Stimulated activated CD8-positive, alpha-beta memory T cell treated with anti-CD3 and anti-CD28 coated beads, Interleukin-12 subunit alpha, Interleukin-12 subunit beta, amount 100 ng/mL, for 24 hours (primary cell): ENCODE measurements around the gene CIROP.

Source experiments
- DNase-seq: peaks from one replicate; pipeline ENCODE4 v3.0.0-alpha.2; 2020; ENCODE audit errors: extremely low read depth

Gene CIROP

DNA sequence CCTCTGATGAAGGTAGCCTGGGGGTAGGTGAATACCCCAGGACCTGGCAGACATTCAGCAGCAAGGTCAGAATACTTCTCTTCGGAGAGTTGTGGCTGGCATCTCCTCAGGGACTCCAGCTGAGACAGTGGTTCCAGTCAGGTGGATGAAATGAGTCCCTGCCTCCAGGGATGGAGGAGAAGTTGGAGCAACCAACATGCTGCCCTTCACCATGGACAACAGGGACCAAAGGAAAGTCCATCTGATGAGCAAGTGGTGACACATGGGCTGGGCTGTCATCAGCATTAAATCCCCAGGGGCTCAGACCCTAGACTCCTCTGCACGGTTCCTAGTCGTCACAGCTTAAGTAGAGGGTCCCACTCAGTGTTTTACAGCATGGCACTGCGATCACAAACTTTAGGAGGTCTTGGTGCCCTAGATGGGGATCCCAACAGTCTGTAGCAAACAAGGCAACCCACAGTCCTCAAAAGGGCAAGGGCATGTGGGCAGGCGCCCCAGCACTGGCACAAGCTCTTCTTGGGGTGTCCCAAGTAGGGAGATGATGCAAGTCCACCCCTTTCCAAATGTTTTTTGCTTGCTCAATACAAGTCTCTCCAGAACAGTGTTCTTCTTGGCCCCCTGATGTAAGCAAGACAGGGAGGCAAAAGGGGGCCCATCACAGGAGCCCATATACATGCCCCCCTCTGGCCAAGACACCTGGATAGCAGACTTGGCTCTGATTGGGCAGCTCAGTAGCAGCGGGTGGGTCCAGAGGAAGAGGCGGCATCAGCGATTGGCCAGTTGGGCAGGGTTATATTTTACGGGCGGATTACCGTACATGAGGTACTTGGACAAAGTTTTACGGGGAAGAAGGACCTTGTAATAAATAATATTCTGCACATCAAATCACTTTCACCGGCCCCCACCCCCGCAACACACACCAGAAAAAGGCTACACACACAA lies 36.7 kb downstream of the CIROP start:
- DNase-seq: no peak

DNA sequence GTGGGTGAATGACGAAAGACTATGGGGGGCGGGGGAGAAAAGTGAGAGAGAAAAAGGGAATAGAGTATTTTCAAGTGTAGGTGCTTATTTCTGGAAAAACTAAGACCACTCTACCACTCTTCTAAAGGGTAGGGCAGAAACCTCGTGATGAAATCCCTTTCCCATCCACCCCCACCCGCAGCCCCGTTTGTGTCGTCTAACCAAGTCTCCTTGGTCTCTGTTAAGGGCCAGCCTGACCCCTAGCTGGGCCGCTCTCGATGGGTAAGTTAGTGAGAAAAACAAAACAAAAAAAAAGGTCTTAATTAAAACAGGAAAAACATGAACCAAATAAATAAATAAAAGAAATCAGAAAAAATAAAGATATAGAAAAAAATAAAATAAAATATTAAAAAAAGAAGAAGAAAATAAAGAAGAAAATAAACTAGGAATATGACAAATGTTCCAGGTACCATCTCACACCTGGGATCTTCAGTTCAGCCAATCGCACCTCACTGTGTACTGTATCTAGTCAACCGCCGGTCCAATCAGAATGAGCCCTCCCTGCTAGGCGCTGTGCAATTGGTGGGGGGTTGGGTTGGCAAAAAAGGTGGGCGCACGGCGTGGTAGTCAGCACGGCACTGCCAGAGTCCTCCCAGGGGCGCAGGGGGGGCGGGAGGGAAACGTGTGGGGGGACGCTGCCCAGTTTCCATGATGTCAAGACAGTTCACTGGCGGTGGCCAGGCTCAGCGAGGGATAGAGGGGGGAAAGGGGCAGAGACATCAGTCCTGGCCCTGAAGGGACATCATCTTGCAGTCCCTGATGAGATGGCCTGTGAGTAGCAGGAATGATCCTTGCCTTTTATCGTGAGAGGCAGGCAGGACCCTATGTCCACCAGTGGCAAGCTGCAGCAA lies 37.7 kb downstream of the CIROP start:
- no peak for DNase-seq

DNA sequence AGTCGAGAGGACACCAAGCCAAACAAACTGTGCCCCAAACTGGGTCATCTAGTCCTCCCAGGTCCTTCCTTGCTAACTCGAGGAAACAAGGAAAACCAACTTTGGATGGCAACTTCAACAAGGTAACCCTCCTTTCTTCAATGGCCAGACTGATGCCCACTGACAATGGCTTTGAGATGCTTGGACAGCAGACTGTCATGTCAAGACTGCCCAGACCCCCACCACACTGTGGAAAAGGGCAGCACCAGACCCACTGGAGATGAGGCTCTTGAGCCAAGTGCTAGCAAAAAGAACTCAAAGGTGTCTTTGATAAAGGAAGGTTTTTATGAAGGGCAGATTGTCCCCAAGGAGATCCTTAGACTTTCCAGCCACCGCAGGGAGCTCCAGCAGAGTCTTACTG lies 38.4 kb downstream of the CIROP start:
- DNase-seq: no peak

DNA sequence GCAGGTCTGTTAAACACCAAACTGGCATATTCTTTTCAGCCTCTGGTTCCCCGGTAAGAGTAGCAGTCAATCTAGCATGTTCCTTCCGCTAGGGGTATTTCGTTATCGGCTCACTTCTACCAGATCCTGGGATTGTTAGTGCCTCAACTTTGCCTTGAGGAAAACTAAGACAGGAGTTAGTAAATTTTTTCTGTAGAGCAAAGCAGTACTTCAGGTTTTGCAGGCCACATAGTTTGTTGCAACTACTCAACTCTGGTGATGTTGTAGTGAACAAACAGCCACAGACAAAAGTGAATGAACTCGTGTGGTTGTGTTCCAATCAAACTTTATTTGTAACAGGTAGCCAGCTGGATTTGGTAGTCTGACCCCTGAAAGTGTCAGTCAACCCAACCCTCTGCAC lies 41.2 kb downstream of the CIROP start:
- DNase-seq: no peak

DNA sequence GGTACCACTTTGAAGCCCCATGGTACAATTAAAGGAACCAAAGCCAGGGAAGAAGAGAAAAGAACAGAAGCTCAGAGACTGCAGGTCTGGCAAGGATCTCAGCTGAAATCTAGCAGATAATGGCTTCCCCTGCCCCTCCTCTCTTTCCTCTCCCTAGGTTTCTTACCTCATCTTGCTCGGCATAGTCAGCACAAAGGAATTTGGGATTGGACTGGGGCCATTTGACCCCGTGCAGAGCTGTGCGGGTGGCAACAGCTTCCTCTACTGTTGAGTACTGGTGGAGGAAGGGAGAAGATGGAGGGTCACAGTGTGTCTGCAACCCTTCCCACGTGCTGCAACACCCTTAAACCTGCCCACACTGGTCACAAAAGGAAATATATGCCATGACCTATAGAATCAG lies 42.8 kb downstream of the CIROP start:
- DNase-seq: no peak

DNA sequence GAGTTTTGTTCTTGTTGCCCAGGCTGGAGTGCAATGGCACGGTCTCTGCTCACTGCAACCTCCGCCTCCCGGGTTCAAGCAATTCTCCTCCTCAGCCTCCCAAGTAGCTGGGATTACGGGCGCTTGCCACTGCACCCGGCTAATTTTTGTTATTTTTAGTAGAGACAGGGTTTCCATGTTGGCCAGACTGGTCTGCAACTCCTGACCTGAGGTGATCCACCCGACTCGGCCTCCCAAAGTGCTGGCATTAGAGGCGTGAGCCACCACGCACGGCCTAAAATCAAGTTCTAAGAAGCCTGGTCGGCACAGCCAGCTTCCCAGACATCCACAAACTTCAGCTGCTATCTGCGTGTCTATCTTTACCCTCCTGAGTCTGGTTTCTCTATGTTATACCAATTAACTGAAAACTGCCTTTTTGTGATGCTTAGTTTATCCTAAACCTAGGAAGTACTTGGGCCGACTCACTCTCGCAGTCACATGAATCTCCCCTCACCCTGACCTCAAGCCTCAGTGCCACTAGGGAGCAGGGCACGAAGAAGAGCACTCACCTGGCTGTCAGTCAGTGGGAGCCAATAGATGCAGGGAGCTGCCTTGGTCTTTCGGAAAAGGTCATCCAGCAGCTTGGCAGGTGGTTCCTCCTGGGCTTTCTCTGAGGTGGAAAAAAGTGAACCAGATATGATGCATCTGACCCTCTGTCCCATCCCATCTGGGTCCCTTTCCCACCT lies 44.1 kb downstream of the CIROP start:
- DNase-seq: no peak

DNA sequence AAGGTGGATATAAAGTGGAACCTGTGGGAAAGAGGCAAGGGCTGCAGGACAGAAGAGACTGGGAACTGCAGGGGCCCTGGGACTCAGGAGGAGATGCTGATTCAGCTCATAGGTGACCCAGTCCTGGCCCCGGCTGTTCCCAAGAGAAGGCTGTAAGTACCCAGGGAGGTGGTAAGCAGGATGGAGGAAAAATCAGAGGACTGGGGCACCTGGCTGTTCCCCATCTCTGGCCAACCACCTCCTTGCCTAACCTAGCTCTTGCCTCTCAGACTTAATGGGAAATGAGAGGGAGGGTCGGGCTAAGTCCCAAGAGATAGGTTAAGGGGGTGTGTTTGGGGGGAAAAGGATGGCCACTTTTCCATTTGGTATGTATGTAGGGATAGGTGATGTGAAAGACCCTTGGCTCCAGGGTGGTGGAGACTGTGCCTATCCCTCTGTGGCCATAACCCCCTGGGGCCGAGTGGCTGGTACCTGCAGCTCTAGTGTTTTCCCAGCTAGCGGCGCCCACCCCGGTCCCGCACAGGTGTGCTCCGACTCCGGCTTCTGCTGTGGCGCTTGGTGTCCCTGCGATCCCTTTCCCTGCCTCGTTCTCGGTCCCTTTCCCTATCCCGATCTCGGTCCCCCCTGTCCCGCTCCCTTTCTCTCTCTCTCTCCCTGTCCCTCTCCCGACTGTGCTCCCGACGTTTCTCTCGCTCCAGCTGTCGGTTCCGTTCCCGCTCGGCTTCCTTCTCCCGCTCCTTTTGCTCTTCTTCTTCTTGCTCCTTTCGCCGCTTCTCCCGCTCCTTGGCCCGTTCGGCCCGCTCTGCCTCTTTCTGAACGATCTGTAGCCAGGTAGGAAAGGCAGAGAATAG lies 45.9 kb downstream of the CIROP start:
- DNase-seq: no peak

DNA sequence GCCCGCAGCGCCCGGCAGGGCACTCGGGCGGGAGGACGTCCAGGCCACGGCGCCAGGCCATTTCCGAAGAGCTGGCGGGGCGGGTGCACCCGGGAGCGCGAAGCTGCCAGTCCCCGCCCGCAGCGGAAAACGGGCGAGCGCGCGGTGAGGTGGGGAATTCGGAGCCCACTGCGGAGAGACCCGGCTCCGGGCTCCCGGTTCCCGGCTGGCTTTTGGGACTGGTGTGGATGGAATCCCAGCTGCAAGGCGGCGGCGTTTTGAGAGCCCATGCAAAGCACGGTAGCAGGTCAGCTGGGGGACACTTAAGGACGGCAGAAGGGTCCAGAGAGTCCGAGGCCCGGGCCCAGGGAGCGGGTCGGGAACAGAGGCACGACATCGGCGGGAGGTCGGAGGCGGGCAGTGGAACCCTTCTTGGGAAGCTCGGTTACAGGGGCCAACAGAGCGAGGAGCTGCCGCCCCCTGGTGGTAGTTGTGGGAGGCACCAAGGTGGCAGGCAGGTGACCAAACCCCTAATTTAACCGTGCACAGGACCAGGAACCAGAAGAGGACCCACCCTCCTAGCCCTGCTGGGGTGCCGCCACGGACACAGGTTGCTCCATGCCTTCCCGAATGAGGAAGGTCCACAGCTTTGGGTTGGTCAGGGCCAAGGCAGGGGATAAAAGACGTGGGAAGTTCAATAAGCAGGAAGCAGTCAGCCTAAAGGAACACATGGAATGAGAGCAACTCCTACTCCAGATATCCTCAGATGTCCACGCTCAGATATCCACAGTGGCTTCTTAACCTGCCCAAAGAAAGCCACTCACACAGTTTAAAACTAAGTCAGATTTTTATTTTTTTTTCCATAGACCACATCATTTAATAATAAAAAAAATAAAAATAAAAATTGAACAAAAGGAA lies 46.8 kb downstream of the CIROP start:
- DNase-seq: peak; percentile 58

DNA sequence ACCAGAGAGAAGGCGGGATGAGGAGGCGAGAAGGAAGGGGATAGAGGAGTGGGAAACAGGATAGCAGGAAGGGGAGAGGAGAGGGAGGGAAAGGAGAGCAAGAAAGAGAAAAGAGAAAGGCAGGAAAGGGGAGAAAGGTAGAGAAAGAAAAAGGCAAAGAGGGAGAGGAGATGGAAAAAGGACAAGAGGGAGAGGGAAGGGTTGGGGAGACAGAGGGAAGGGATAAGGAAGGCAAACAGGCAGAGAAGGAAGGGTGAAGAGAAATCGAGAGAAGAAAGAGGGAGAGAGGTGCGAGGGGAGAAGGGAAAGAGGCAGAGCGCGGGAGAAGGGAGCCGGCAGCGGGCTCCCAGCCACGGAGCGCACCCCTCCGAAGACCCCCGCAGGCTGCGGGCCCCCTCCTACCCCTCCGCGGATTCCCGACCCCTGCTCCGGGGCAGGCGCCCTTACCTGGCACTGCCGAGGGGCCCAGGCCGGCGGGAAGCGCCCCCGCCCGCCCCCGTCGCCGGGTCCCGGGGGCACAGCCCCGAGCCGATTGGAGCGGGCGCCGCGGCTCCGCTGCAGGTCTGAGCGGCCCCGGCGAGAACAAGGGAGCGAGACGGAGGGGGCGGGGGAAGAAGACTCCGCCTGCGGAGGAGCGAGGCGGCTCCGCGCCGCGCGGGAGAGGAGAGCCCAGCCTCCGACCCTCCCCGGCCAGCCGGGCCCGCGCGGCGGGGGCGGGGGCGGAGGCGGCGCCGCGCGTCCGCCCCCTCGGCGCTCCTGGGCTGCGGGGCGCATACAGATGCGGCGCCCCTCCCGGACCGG lies 47.6 kb downstream of the CIROP start, which contains the start of gene CDH24:
Gene CDH24 (minus strand): TSS at position 565 of the 801 bp plus-strand sequence. CDS start 1,787 bp downstream, outside the sequence.
- peak; percentile 45 for DNase-seq

DNA sequence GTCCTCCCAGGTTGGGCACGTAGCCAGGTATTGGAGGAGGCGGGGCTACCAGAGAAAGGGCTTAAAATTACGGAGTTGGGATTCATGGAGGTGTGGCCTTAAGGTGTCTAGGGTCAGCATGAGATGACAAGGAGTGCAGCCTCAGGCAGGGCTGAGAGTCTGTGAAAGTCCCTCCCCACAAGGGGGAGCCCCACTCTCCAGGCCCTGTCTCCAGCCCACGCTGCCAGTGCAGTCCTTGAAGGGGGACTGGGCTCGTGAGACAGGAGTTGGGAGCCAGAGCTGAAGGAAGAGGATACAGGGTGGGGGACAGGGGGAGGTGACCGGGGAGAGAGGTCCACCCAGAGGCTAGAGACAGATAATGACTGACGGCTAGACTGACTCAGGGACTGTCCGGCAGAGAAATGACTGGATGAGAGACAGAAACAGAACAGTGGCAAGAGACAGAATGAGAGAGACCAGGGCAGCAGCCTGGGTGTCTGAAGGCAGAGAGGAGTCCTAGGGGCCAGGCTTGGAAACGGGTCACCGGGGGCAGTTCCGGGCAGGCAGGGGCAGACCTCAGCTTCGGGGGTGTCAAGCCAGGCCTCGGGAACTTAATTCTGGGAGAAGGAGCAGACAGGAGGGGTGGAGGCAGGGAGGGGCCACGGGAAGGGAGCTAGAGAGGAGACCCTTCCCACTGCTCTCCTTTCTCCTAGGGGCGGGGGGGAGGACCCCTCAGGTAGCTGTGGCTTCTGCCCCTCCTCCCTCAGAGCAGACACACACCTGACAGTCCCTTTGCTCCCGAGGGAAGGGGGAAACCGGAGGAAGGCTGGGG lies 48.4 kb downstream of the CIROP start:
- peak; percentile 21 for DNase-seq

DNA sequence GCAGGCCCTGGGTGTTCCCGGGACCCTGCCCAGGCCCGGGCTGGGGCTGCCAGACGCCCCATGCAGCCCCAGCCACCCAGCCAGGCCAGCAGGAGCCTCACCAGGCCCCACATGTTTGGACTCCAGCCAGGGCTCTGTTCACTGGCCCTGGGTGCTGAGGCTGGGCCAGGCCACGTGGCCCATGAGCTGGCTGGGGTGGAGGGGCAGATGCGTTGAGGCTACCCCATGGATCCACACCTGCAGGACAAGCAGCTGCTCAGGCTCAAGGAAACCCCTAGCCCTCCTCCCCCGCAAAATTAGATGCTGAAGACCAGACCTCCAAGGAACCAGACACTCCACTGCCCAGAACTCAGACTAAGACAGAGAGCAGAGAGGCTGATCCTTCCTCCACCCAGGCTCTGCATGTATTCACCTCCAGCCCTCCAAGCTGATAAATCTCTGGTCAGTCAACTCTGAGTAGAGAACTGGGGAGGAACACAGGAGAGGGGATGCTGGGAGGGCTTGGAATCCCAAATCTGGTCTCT lies 49.1 kb downstream of the CIROP start:
- DNase-seq: no peak

DNA sequence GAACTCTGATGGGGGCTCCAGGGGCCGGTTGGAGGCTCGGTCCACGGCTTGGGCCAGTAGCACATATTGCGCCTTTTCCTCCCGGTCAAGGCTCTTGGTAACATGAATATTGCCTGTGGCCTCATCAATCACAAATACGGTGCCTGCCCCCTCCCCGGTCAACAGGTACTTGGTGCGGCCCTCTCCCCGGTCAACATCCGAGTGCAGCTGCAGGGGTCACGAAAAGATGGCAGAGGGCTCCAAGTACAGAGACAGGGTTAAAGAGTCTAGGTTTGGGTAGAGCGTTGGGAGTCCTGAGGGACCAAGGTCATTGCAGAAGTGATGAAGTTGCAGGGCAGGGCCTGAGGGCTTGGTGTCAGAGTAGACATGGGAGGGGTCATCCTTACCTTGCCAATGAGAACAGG lies 49.6 kb downstream of the CIROP start:
- no peak for DNase-seq

DNA sequence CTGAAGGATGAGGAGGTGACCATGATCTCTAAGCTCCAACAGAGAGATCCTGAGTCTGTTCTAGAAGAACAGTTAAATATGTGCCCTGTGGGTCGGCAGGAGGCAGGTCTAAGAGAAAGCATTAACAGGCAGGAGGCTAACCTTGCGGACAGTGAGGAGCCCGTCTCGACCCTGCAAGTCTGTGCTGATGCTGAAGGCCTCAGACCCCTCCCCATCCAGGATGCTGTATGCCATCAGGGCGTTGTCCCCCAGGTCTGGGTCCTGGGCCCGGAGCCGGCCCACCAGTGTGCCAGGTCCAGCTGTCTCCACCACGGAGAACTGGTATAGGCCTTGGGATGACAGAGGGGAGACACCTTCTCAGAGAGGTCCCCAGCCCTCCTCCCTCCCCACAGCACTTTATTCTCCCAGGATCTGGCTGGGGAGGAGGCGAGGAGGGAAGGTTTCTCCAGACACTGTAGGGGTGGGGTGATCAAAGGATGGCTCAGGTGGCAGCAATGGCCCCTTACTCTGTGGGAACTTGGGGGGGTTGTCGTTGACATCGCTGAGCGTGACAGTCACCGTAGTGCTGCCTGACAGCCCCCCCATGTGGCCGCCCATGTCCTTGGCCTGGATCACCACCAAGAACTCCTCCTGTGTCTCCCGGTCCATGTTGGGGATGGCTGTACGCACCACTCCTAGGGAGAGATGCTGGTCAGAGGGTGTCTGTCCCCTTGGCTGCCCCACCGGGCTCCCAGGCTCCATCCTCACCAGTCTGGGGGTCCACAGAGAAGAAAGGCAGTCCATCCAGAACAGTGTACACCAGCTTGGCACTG lies 50.6 kb downstream of the CIROP start:
- DNase-seq: no peak

DNA sequence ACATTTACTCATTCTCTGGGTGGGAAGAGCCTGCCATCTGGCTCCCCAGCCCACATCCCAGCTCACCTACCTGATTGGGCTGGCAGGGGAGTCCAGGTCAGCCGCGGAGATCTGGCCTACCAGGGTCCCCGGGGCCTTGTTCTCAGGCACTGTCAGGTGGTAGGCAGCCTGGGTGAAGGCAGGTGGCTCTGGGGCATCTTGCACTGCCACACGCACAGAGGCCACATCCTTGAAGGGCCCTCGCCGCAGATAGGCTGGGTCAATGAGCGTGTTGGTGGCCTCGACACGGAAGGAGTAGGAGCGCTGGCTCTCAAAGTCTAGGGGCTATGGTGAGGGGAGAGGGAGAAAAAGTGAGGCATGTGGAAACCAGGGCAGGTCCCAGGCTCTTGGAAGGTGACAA lies 51.4 kb downstream of the CIROP start:
- no peak for DNase-seq

DNA sequence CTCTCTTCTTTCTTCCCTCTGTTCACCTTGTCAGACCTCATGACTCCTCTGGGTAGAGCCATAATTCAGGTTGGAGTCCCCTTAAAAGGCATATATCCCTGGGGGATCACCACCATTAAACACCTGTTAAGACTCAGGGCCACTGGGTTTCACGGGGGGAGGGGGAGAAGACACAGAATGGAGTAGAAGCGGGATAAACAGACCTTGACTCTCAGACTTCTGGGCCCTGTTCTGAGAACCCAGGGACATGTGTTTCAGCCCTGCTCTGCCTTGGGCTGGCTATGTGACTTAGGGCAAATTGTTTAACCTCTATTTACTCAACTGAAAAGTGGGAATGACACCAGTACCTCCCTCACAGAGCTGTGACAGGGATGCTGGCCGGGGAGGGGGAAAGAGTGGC lies 52.1 kb downstream of the CIROP start:
- no peak for DNase-seq

DNA sequence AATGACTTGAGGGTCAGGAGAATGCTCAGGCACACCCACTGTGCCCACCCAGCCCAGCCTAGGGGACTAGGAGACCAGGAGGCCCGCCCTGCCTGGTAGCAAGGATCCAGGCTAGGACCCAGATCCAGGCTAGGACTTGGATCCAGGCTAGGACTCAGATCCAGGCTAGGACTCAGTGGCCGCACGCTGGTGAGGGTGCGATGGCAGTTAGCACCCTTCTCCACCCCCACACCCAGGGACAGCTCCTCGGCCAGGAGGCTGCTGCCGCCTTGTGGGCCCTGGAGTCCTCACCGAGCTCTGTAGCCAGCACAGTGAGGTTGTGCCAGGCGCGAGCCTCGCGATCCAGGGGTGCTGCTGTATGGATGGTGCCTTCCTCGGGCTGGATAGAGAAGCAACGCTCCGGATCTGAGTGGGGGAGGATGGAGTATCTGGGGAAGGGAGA lies 52.6 kb downstream of the CIROP start:
- no peak for DNase-seq
